Measurements from ENCODE around the gene CABLES1. TPM values are rescaled to one million over a fixed set of nuclear protein-coding genes. Genes with fewer than 3 reads are reported as not detected.

CABLES1 gene
- total and polyA plus RNA-seq, 2 of the 4 experiments (the other 2 are of a cell fraction): 4.7 to 5.7 TPM

GRCh38 chr18:23133860-23134779, 1.2 kb upstream of the CABLES1 start:
- Histone ChIP-seq H3K18ac (ENCODE audit: low read depth, low read length) (peak overlapping the region; percentile 27; the same call in 1 of the 2 replicates), H3K9ac (ENCODE audit: low read depth, low read length) (peak overlapping the region; percentile 80; the same call in 1 of the 2 replicates), H2AK5ac (ENCODE audit: low read depth, low read length) (peak overlapping the region; percentile 27), H2BK120ac (ENCODE audit: low read depth, low read length) (peak overlapping the region; percentile 82; the same call in 1 of the 2 replicates), H4K5ac (ENCODE audit: low read depth, low read length) (peak overlapping the region; percentile 38; the same call in 1 of the 2 replicates), H2AFZ (replicated peaks; ENCODE audit: low read length, poor library complexity) (peak overlapping the region; percentile 91), H2BK20ac (ENCODE audit: low read depth, low read length) (peak overlapping the region; percentile 17; the same call in 1 of the 2 replicates), H3K79me1 (ENCODE audit: low read depth in 1 of 2, low read length in 2 of 2) (peaks cover 17 to 34% of the 10 kb centered on the region in 2 experiments), H3K4me3 (ENCODE audit: insufficient read depth, low read depth, low read length) (peak overlapping the region; percentile 79; the same call in 1 of the 2 replicates), H2BK5ac (ENCODE audit: low read depth, low read length, poor library complexity, severe bottlenecking) (no peak overlapping the region), H4K91ac (ENCODE audit: insufficient read depth, low read depth, low read length) (peak overlapping the region; percentile 50), H3K4me2 (ENCODE audit: low read depth, low read length) (peak overlapping the region; percentile 81), H2BK15ac (ENCODE audit: low read depth, low read length) (0 out of 3 replicates have a peak overlapping the region, but pooled peaks have one; percentile 71), H3K27me3 (ENCODE audit: control insufficient read depth, insufficient read depth, low read length) (no peaks in the 10 kb centered on the region), H3K4ac (ENCODE audit: low read depth, low read length) (peak overlapping the region; percentile 78), H3K4me1 (ENCODE audit: control insufficient read depth, insufficient read depth, low read length) (peaks cover 12% of the 10 kb centered on the region), H3K9me3 (ENCODE audit: control insufficient read depth, insufficient read depth, low read length) (no peaks in the 10 kb centered on the region), H3K56ac (ENCODE audit: extremely low read depth, insufficient read depth, low read length) (no peak overlapping the region), H4K8ac (ENCODE audit: low read depth in 2 of 2, low read length in 2 of 2) (peak overlapping the region; percentile 54 to 70; a peak in 3 of 4 replicates), H3K23ac (ENCODE audit: low read depth, low read length) (peak overlapping the region; percentile 93), H3K14ac (replicated peaks; ENCODE audit: low read depth, low read length) (peak overlapping the region; percentile 88), H3K9me1 (ENCODE audit: insufficient read depth, low read length) (peaks cover 13% of the 10 kb centered on the region), H3K36me3 (ENCODE audit: control insufficient read depth, insufficient read depth, low read length) (peaks cover 3% of the 10 kb centered on the region; the same call in 1 of the 2 replicates), H3K27ac (ENCODE audit: insufficient read depth, low read length) (no peak overlapping the region), H2AK9ac (replicated peaks; ENCODE audit: low read depth, low read length, poor library complexity) (peak overlapping the region; percentile 38), H4K20me1 (ENCODE audit: insufficient read depth, low read length) (peaks cover 22% of the 10 kb centered on the region)
- dilution Hi-C loops (cut with HindIII; ENCODE audit: low sequenced_read_pairs, unreplicated experiment): no loop called here
- WGBS, 2 experiments (ENCODE audit: extremely low coverage in 2 of 2, insufficient read length in 1 of 2): 47% methylated on average over 2 of the region's 18 CpGs; no CpG with 5 or more reads in 1 of the 2 experiments
- no TSS peak for BruUV-seq (replicated peaks)
- no peak for DNase-seq
- in situ Hi-C loops (cut with MboI; ENCODE audit: low sequenced_read_pairs): loop anchor here (5.0 to 10.0 kb wide), 2 partner anchors 241 to 278 kb away; no protein-coding TSS in a partner anchor
- ChIA-PET POLR2A (ENCODE audit: unreplicated experiment) (interaction anchor here (0.5 kb wide), 1 partner anchor 14 kb away, joined by 3 read pairs; no protein-coding TSS in a partner anchor), CTCF (no interaction called here)
- intact Hi-C loops (cut with micrococcal nuclease): loop anchor here (1.0 to 5.0 kb wide), 2 partner anchors 102 to 321 kb away; no protein-coding TSS in a partner anchor
- ATAC-seq (ENCODE audit: low read depth): no peak
- TF ChIP-seq RFX5 (IDR thresholded peaks at IDR 0.05; ENCODE audit: low read depth, low read length): no peak
- TF ChIP-seq ELK1 (IDR thresholded peaks at IDR 0.05; ENCODE audit: borderline replicate concordance, low read depth, low read length): no peak
- no peak for TF ChIP-seq MXI1 (IDR thresholded peaks at IDR 0.05; ENCODE audit: borderline replicate concordance, low read depth, low read length)
- no peak for TF ChIP-seq NFE2L2 (IDR thresholded peaks at IDR 0.05; ENCODE audit: low read depth, low read length)
- no peak for TF ChIP-seq POLR2A (IDR thresholded peaks at IDR 0.05; ENCODE audit: low read depth, low read length)
- TF ChIP-seq CEBPB (IDR thresholded peaks at IDR 0.05; ENCODE audit: low read depth, low read length): no peak
- no peak for TF ChIP-seq CHD1 (IDR thresholded peaks at IDR 0.05; ENCODE audit: low read depth, low read length)
- no peak for TF ChIP-seq RAD21 (IDR thresholded peaks at IDR 0.05; ENCODE audit: low read length)
- no peak for TF ChIP-seq USF2 (IDR thresholded peaks at IDR 0.05; ENCODE audit: low read depth, low read length)
- TF ChIP-seq RCOR1 (IDR thresholded peaks at IDR 0.05; ENCODE audit: insufficient replicate concordance, low read length): no peak
- TF ChIP-seq MAZ (IDR thresholded peaks at IDR 0.05; ENCODE audit: borderline replicate concordance, low read depth, low read length): no peak
- TF ChIP-seq SMC3 (IDR thresholded peaks at IDR 0.05; ENCODE audit: low read depth, low read length): no peak
- no peak for TF ChIP-seq FOS (IDR thresholded peaks at IDR 0.05; ENCODE audit: low read depth, low read length)
- TF ChIP-seq BHLHE40 (IDR thresholded peaks at IDR 0.05; ENCODE audit: low read depth, low read length): no peak
